Right ventricle myocardium superior (tissue), 1 donor: ENCODE measurements around the gene NACA. TPM values are rescaled to one million over a fixed set of nuclear protein-coding genes. Genes with fewer than 3 reads are reported as not detected.
A peak's percentile ranks its signal among the peaks of the same experiment; 100 is the strongest.
"Not testable (repeated sequence)": the region's sequence is repeated elsewhere in the genome, so short reads cannot be mapped to it uniquely, and the experiment has no call there.

Experiments
- ATAC-seq: fragments of 200-7000 bp; cut with Tn5 transposase; one replicate; pipeline ENCODE4 v1.9.1; 2020; ENCODE audit warnings: mild to moderate bottlenecking; ENCODE audit not compliant: poor library complexity
- DNase-seq: peaks from one replicate; pipeline ENCODE4 v3.0.0-alpha.2; 2020
- intact Hi-C: fragments of 100-400 bp; cut with DNase I; formaldehyde crosslinking; loops from one replicate; pipeline ENCODE4 v1.11.2; 2022
- long read RNA-seq: library from polyadenylated mRNA; unstranded; transcript quantifications from one replicate; pipeline ENCODE4 v2.0.0, GENCODE V29; 2021
- total RNA-seq: library from RNA; stranded (reverse); fragmentation: NEBNext Ultra II Directional; extraction: Animal tissue kit (Norgen Biotek cat#: 25700); gene quantifications from one replicate; pipeline ENCODE4 v1.2.1, GENCODE V29; 2021
- donor health status: DM: no; HTN: yes; CAD: no; lungs with severe emphysema.

The NACA gene
- total RNA-seq, result 449 TPM
- long read RNA-seq, transcript NACA-202 (8 exons, 1,059 nt), result minor isoform, 8 of 252 reads
- long read RNA-seq, transcript NACA-201 (8 exons, 2,690 nt), result major isoform, 122 of 252 reads
- long read RNA-seq, partial matches to known transcripts, result 102 of 252 reads
- long read RNA-seq, other reads (novel, unspliced or antisense), result 16 of 252 reads

- ATAC-seq, result peak; percentile 97
- intact Hi-C loops, result loop anchor here (5.0 kb wide), 1 partner anchor 38 kb away; the partner anchor contains the start of gene PTGES3
- DNase-seq, result peak; percentile 99
These were observed at the start of gene NACA for GRCh38 chr12:56724972-56725722. Gene NACA (minus strand): TSS chr12:56725299. CDS start chr12:56724521, 778 bp downstream.

- no peak for ATAC-seq
- DNase-seq, result no peak
- intact Hi-C loops, result no loop called here
These were observed 48.0 kb upstream of the NACA start for GRCh38 chr12:56773113-56773512.

- DNase-seq, result no peak
- intact Hi-C loops, result no loop called here
- ATAC-seq, result no peak
These were observed 47.5 kb upstream of the NACA start for GRCh38 chr12:56772625-56773024.

GRCh38 chr12:56769868-56770267 lies 44.8 kb upstream of the NACA start:
- intact Hi-C loops, result no loop called here
- ATAC-seq, result no peak
- no peak for DNase-seq

GRCh38 chr12:56768424-56768823 lies 43.3 kb upstream of the NACA start:
- ATAC-seq, result no peak
- intact Hi-C loops, result no loop called here
- DNase-seq, result no peak

- intact Hi-C loops, result no loop called here
- peak; percentile 38 for ATAC-seq
- no peak for DNase-seq
These were observed 41.4 kb upstream of the NACA start for GRCh38 chr12:56766535-56766934.

GRCh38 chr12:56763753-56764657 lies 38.9 kb upstream of the NACA start:
- no peak for ATAC-seq
- DNase-seq, result no peak
- intact Hi-C loops, result loop anchor here (2.0 kb wide), 1 partner anchor 223 kb away; no protein-coding TSS in a partner anchor

- DNase-seq (no peak), ATAC-seq (no peak)
- intact Hi-C loops, result loop anchor here (2.0 kb wide), 1 partner anchor 225 kb away; no protein-coding TSS in a partner anchor
These were observed 36.7 kb upstream of the NACA start for GRCh38 chr12:56761812-56762211.

GRCh38 chr12:56760460-56760859 lies 35.4 kb upstream of the NACA start:
- no peak for DNase-seq
- intact Hi-C loops, result no loop called here
- ATAC-seq, result no peak

- DNase-seq, result no peak
These were observed 34.3 kb upstream of the NACA start for GRCh38 chr12:56759263-56759908.

GRCh38 chr12:56758728-56759262 lies 33.7 kb upstream of the NACA start:
- no peak for ATAC-seq
- intact Hi-C loops, result loop anchor here (10.0 kb wide), 2 partner anchors 306 to 356 kb away; partner anchors contain the start of gene STAT6
- DNase-seq, result no peak

More at GRCh38 chr12:56759263-56759908, 34.3 kb upstream of the NACA start:
- ATAC-seq, result no peak
- intact Hi-C loops, result loop anchor here (10.0 kb wide), 2 partner anchors 305 to 355 kb away; partner anchors contain the start of gene STAT6

GRCh38 chr12:56757971-56758370 lies 32.9 kb upstream of the NACA start:
- intact Hi-C loops, result loop anchor here (10.0 kb wide), 2 partner anchors 307 to 357 kb away; partner anchors contain the start of gene STAT6
- not testable (repeated sequence) for ATAC-seq, DNase-seq

- DNase-seq (no peak), ATAC-seq (no peak)
- intact Hi-C loops, result loop anchor here (10.0 kb wide), 2 partner anchors 311 to 361 kb away; partner anchors contain the start of gene STAT6
These were observed 28.5 kb upstream of the NACA start for GRCh38 chr12:56753566-56753965.

- DNase-seq (peak; percentile 92), ATAC-seq (peak; percentile 99)
- intact Hi-C loops, result loop anchor here (10.0 kb wide), 2 partner anchors 313 to 363 kb away; partner anchors contain the start of gene STAT6
These were observed 26.9 kb upstream of the NACA start, which contains the start of gene PRIM1 for GRCh38 chr12:56751712-56752598. Gene PRIM1 (minus strand): TSS chr12:56752323. CDS start chr12:56752298, 25 bp downstream.

GRCh38 chr12:56750596-56750995 lies 25.5 kb upstream of the NACA start:
- DNase-seq, ATAC-seq: not testable (repeated sequence)
- intact Hi-C loops, result loop anchor here (10.0 kb wide), 2 partner anchors 314 to 364 kb away; partner anchors contain the start of gene STAT6

GRCh38 chr12:56749853-56750252 lies 24.8 kb upstream of the NACA start:
- intact Hi-C loops, result loop anchor here (10.0 kb wide), 2 partner anchors 315 to 365 kb away; partner anchors contain the start of gene STAT6
- ATAC-seq, result no peak
- DNase-seq, result no peak

GRCh38 chr12:56749359-56749758 lies 24.3 kb upstream of the NACA start:
- DNase-seq (no peak), ATAC-seq (no peak)
- intact Hi-C loops, result no loop called here
